Kidney epithelial cell (primary cell): ENCODE measurements around the gene PAPPA. TPM values are rescaled to one million over a fixed set of nuclear protein-coding genes. Genes with fewer than 3 reads are reported as not detected.

ENCODE experiments used
- DNase-seq: peaks from one replicate; pipeline ENCODE4 v3.0.0-alpha.2; 2010; ENCODE audit warnings: low read depth
- H3K27me3 ChIP-seq: 2 replicates; pipeline ENCODE4 v1.6.0; 2011; ENCODE audit warnings: low read length; ENCODE audit not compliant: control insufficient read depth, insufficient read depth
- H3K36me3 ChIP-seq: 2 replicates; pipeline ENCODE4 v1.5.1; 2011; ENCODE audit warnings: low read length; ENCODE audit not compliant: control insufficient read depth, insufficient read depth
- H3K4me3 ChIP-seq: 2 replicates; pipeline ENCODE4 v1.5.1; 2011; ENCODE audit warnings: low read depth, mild to moderate bottlenecking, control low read depth, low read length
- total RNA-seq: library from RNA; depleted of rRNA; stranded (reverse); fragments of >200 nt; gene quantifications from 2 replicates; pipeline ENCODE4 v1.2.3, GENCODE V29; 2015
- TF ChIP-seq, protein P1 (sequence below): IDR thresholded peaks from 2 replicates; pipeline ENCODE4 v1.5.1; 2011; ENCODE audit warnings: mild to moderate bottlenecking, moderate library complexity, low read length, control low read depth, inconsistent platforms; ENCODE audit not compliant: insufficient read depth, poor library complexity, severe bottlenecking

PAPPA gene
- total RNA-seq, 1 donor from 2014 or later = 15.4 TPM

DNA sequence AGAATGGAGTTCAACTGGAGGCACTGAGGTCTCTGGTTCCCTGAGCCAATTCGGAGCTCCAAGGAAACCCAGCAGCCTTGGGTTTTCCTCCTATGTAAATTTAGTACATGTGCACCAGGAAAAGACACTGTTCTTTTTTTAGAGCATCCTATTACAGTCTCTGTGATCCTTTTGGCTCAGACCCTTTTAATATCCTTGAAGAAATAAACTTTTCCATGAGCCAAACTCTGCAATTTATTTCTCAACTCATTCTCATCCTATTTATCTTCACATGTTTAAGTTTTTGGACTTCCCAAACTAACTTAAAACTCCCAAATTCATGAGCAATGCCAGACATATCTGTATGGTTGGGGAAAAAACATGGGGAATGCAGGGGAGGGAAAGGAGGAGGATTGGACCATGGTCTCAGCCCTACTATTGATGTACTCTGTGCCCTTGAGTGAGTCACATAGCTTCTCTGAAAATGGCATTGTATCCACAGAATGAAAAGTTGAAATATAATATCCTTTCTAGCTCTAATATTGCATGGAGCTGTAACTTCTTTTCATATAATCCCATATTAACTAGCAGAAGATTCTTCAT is 76.6 kb downstream of the PAPPA start:
- TF ChIP-seq, protein P1, sequence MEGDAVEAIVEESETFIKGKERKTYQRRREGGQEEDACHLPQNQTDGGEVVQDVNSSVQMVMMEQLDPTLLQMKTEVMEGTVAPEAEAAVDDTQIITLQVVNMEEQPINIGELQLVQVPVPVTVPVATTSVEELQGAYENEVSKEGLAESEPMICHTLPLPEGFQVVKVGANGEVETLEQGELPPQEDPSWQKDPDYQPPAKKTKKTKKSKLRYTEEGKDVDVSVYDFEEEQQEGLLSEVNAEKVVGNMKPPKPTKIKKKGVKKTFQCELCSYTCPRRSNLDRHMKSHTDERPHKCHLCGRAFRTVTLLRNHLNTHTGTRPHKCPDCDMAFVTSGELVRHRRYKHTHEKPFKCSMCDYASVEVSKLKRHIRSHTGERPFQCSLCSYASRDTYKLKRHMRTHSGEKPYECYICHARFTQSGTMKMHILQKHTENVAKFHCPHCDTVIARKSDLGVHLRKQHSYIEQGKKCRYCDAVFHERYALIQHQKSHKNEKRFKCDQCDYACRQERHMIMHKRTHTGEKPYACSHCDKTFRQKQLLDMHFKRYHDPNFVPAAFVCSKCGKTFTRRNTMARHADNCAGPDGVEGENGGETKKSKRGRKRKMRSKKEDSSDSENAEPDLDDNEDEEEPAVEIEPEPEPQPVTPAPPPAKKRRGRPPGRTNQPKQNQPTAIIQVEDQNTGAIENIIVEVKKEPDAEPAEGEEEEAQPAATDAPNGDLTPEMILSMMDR = no peak
- Histone ChIP-seq H3K36me3 (no peaks in the 10 kb centered on the region), H3K27me3 (no peaks in the 10 kb centered on the region), H3K4me3 (no peak overlapping the region)
- DNase-seq = no peak

- no peaks in the 10 kb centered on the region for H3K36me3 ChIP-seq
- peak; percentile 57 for DNase-seq
- TF ChIP-seq, protein P1 = no peak
Observed at GRCh38 chr9:116232424-116233159, 79.0 kb downstream of the PAPPA start.

DNA sequence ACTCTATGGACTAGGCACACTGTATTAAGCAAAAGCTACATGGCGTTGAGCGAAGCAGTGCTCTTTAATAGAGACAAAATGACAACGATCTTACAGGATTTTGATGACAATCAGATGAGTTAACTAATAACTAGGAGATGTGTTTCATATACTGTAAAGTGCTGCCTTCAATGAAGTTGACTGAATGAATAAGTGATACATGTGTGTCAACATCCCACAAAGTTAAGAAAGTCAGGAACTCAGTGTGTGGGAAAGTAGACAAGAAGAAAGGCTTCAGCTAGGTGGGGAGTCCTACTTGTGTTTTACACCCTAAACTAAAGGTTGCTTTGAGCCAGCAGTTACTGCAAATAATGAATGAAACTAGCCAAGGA is 79.6 kb downstream of the PAPPA start:
- no peak for DNase-seq
- Histone ChIP-seq H3K4me3 (no peak overlapping the region), H3K36me3 (no peaks in the 10 kb centered on the region), H3K27me3 (no peaks in the 10 kb centered on the region)
- TF ChIP-seq, protein P1 = no peak

More at GRCh38 chr9:116232424-116233159, 79.0 kb downstream of the PAPPA start:
- no peak overlapping the region for H3K4me3 ChIP-seq
- H3K27me3 ChIP-seq = no peaks in the 10 kb centered on the region

DNA sequence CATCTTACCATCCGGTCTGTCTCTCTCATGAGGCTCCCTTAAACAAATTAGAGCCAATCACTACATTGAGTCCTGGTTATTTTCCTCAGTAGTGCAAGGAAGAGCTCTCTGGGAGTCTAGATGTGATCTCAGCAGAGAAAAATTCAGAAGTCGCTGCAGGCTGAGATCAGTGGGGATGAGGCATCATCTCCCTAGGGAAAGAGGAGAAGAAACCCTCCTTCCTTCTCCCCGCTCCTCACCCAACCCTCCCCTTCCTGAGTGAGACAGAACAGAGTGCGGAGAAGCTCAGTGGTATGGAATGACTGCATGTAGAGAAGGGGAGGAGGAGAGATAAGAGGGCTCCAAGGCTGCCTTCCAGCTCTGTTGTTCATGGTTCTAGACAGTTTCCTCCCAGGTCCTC is 80.5 kb downstream of the PAPPA start:
- H3K27me3 ChIP-seq = no peaks in the 10 kb centered on the region
- TF ChIP-seq, protein P1 = no peak
- peak; percentile 89 for DNase-seq
- H3K36me3 ChIP-seq = no peaks in the 10 kb centered on the region
- no peak overlapping the region for H3K4me3 ChIP-seq

GRCh38 chr9:116236979-116237378 is 83.4 kb downstream of the PAPPA start:
- H3K4me3 ChIP-seq = no peak overlapping the region
- no peaks in the 10 kb centered on the region for H3K27me3 ChIP-seq
- TF ChIP-seq, protein P1 = no peak
- no peaks in the 10 kb centered on the region for H3K36me3 ChIP-seq
- no peak for DNase-seq
